Activated T-cell treated with anti-CD3 and anti-CD28 coated beads, Interleukin-2, amount 50 U/mL, for 4 hours (primary cell): ENCODE data around the gene KRTAP10-8. TPM values are rescaled to one million over a fixed set of nuclear protein-coding genes. Genes with fewer than 3 reads are reported as not detected.
"Not testable (repeated sequence)": the region's sequence is repeated elsewhere in the genome, so short reads cannot be mapped to it uniquely, and the experiment has no call there.

ENCODE experiments used
- ATAC-seq, 2 donors: fragments of 200-7000 bp; cut with Tn5 transposase; one replicate each; pipeline ENCODE4 v1.10.0; 2021
- DNase-seq: peaks from one replicate; pipeline ENCODE4 v3.0.0-alpha.2; 2020
- H3K27me3 Mint-ChIP-seq: one replicate; pipeline ENCODE4 v1.8.0; 2021; ENCODE audit warnings: low read depth, mixed read lengths
- H3K36me3 Mint-ChIP-seq: one replicate; pipeline ENCODE4 v1.8.0; 2022; ENCODE audit warnings: mixed read lengths; ENCODE audit not compliant: insufficient read depth
- H3K4me1 Mint-ChIP-seq: one replicate; pipeline ENCODE4 v1.8.0; 2021; ENCODE audit warnings: low read depth, mixed read lengths
- H3K4me3 Mint-ChIP-seq: one replicate; pipeline ENCODE4 v1.8.0; 2021; ENCODE audit warnings: mild to moderate bottlenecking, moderate library complexity, mixed read lengths
- H3K9me3 Mint-ChIP-seq: one replicate; pipeline ENCODE4 v1.8.0; 2021; ENCODE audit warnings: mixed read lengths
- total RNA-seq, 3 donors: library from RNA; stranded (reverse); gene quantifications; one replicate each; pipeline ENCODE4 v1.2.1, GENCODE V29; 2021

The KRTAP10-8 gene
- total RNA-seq, 3 donors from 2014 or later = not detected

GRCh38 chr21:44601091-44601490 lies 10.8 kb upstream of the KRTAP10-8 start:
- not testable (repeated sequence) for H3K9me3 Mint-ChIP-seq, H3K36me3 Mint-ChIP-seq, ATAC-seq, H3K4me1 Mint-ChIP-seq, H3K27me3 Mint-ChIP-seq, DNase-seq, H3K4me3 Mint-ChIP-seq

GRCh38 chr21:44601596-44602462 lies 10.1 kb upstream of the KRTAP10-8 start:
- Mint-ChIP-seq H3K36me3 (peaks cover 1% of the 10 kb centered on the region), H3K4me1 (no peaks in the 10 kb centered on the region), H3K27me3 (peaks cover 6% of the 10 kb centered on the region), H3K4me3 (no peak overlapping the region), H3K9me3 (peaks cover 10% of the 10 kb centered on the region)
- DNase-seq (no peak), ATAC-seq (no peak)

DNA sequence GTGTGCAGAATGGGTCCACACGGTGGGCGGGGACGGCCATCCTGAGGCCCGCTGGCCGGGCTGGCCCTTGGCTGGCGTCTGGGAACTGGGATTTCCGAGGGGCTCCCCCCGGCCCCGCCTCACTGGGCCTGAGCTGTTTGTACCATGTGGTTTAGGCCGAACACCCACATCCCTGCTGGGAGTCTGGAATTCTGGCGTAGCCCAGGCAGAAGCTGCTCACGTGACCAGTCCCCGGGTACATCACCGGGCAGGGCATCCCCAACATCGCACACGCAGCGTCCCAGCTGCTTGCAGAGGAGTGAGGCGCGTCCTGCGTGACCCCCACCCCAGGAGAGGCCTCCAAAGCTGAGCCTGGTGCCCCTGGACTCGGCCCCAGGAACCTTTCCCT lies 9.4 kb upstream of the KRTAP10-8 start:
- no peaks in the 10 kb centered on the region for H3K4me1 Mint-ChIP-seq
- peaks cover 6% of the 10 kb centered on the region for H3K27me3 Mint-ChIP-seq
- ATAC-seq (no peak), DNase-seq (no peak)
- H3K4me3 Mint-ChIP-seq = no peak overlapping the region
- peaks cover 1% of the 10 kb centered on the region for H3K36me3 Mint-ChIP-seq
- peaks cover 10% of the 10 kb centered on the region for H3K9me3 Mint-ChIP-seq

- Mint-ChIP-seq H3K36me3 (peaks cover 1% of the 10 kb centered on the region), H3K27me3 (peaks cover 6% of the 10 kb centered on the region), H3K4me1 (no peaks in the 10 kb centered on the region), H3K9me3 (peaks cover 10% of the 10 kb centered on the region), H3K4me3 (no peak overlapping the region)
- DNase-seq (no peak), ATAC-seq (no peak)
Observed at GRCh38 chr21:44603109-44603875, 8.6 kb upstream of the KRTAP10-8 start.

- ATAC-seq = no peak
- H3K9me3 Mint-ChIP-seq = peaks cover 6% of the 10 kb centered on the region
- H3K36me3 Mint-ChIP-seq = no peaks in the 10 kb centered on the region
- no peak for DNase-seq
- no peaks in the 10 kb centered on the region for H3K4me1 Mint-ChIP-seq
- H3K4me3 Mint-ChIP-seq = no peak overlapping the region
- peaks cover 6% of the 10 kb centered on the region for H3K27me3 Mint-ChIP-seq
Observed at GRCh38 chr21:44603911-44604310, 8.0 kb upstream of the KRTAP10-8 start.

GRCh38 chr21:44606495-44606894 lies 5.4 kb upstream of the KRTAP10-8 start:
- Mint-ChIP-seq H3K9me3 (peaks cover 21% of the 10 kb centered on the region), H3K27me3 (peaks cover 6% of the 10 kb centered on the region), H3K4me1 (no peaks in the 10 kb centered on the region), H3K36me3 (peaks cover 7% of the 10 kb centered on the region), H3K4me3 (no peak overlapping the region)
- no peak for ATAC-seq
- no peak for DNase-seq

GRCh38 chr21:44609193-44609592 lies 2.7 kb upstream of the KRTAP10-8 start:
- Mint-ChIP-seq H3K4me3 (no peak overlapping the region), H3K9me3 (peaks cover 21% of the 10 kb centered on the region), H3K27me3 (peaks cover under 1% of the 10 kb centered on the region), H3K4me1 (no peaks in the 10 kb centered on the region), H3K36me3 (peaks cover 7% of the 10 kb centered on the region)
- ATAC-seq (no peak), DNase-seq (no peak)

- not testable (repeated sequence) for H3K36me3 Mint-ChIP-seq, DNase-seq, H3K4me1 Mint-ChIP-seq, H3K27me3 Mint-ChIP-seq, H3K4me3 Mint-ChIP-seq, ATAC-seq
- peaks cover 21% of the 10 kb centered on the region for H3K9me3 Mint-ChIP-seq
Observed at GRCh38 chr21:44610157-44610843, 1.6 kb upstream of the KRTAP10-8 start.

DNA sequence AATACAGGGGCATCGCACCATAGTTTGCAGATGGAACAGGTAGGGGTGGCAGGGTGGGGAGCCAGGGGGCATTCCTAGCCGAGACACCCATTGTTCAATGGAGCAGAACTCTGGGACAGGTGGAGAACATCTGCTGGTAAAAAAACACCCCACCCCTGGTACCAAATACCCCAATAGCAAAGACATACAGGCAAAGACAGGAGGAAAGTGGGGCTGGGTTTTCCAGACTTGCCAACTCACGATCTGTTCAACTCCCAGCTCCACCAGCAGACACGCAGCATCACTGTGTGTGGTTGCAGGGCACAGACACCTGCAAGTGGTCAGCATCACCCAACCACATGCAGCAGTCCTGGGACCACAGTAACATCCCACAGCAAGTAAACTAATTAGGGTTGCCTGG lies 328 bp upstream of the KRTAP10-8 start:
- Mint-ChIP-seq H3K27me3 (no peaks in the 10 kb centered on the region), H3K36me3 (peaks cover 7% of the 10 kb centered on the region), H3K4me1 (peaks cover 11% of the 10 kb centered on the region), H3K4me3 (no peak overlapping the region), H3K9me3 (peaks cover 19% of the 10 kb centered on the region)
- DNase-seq (no peak), ATAC-seq (no peak)

DNA sequence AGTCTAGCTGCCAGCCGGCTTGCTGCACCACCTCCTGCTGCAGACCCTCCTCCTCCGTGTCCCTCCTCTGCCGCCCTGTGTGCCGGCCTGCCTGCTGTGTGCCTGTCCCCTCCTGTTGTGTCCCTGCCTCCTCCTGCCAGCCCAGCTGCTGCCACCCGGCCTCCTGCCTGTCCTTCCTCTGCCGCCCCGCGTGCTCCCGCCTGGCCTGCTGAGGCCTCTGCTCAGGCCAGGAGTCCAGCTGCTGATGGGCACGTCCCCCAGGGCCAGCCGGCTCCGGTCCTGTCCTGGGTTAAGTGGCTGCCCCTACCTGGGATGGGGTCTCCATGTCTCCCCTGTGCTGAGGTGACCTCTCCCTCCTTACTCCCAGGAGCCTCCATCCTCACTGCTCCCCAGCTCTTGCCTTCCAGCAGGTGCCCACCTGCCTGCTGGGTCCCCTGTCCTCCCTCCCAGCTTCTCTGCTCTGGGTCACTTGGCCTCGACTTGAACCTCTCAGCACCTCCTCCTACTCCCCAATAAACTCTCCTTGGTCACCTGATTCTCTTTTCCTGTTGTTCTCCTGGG lies 870 bp downstream of the KRTAP10-8 start:
- DNase-seq (no peak), ATAC-seq (no peak)
- no peak overlapping the region for H3K4me3 Mint-ChIP-seq
- H3K36me3 Mint-ChIP-seq = peaks cover 7% of the 10 kb centered on the region
- no peaks in the 10 kb centered on the region for H3K27me3 Mint-ChIP-seq
- peaks cover 18% of the 10 kb centered on the region for H3K9me3 Mint-ChIP-seq
- peaks cover 23% of the 10 kb centered on the region for H3K4me1 Mint-ChIP-seq

GRCh38 chr21:44613386-44614155 lies 1.7 kb downstream of the KRTAP10-8 start:
- no peaks in the 10 kb centered on the region for H3K27me3 Mint-ChIP-seq

DNA sequence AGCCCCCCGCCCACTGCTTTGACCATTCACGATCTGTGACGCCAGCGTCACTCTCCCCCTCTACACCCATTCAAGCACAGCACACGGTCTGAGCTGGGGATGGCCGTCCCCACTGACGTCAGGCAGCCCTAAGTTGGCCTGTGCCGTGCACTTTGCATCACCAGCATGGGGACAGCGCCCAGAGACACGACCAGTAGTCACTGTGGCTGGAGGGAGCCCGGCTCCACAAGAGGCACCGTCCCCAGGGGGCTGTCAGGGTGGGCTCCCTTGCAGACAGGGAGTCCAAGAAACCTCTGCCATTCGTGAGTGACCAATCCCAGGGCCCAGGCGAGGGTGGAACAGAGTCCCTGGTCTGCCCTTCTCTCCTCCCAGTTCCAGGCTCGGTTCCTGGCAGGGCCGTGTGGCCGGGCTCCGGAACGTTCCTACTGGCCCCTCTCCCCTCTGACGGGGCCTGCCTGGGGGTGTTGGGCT lies 2.3 kb downstream of the KRTAP10-8 start:
- Mint-ChIP-seq H3K27me3 (no peaks in the 10 kb centered on the region), H3K9me3 (peaks cover 17% of the 10 kb centered on the region), H3K4me1 (peaks cover 38% of the 10 kb centered on the region), H3K4me3 (no peak overlapping the region), H3K36me3 (peaks cover 9% of the 10 kb centered on the region)
- no peak for ATAC-seq
- DNase-seq = no peak

More at GRCh38 chr21:44613386-44614155, 1.7 kb downstream of the KRTAP10-8 start:
- peaks cover 31% of the 10 kb centered on the region for H3K4me1 Mint-ChIP-seq
- no peak for ATAC-seq
- peaks cover 7% of the 10 kb centered on the region for H3K36me3 Mint-ChIP-seq
- no peak for DNase-seq
- no peak overlapping the region for H3K4me3 Mint-ChIP-seq
- peaks cover 18% of the 10 kb centered on the region for H3K9me3 Mint-ChIP-seq

DNA sequence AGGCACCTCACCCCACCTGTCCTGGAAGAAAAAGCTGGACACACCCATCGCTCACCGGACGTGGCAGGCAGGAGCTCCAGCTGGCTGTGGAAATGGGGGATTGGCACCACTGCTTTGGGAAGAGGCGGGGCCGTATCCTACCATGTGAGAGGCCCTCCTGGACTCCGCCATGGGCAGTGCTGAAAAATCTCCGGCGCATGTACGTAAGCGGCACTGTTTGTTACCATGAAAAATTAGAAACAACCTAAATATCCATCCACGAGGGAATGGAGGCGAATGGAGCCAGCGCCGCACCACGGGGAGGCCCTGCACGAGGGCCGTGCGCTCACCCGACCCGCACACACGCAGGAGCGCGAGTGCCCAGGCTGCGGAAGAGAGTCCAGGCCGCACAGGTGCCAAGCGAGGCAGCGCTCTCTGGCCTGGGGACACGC lies 3.1 kb downstream of the KRTAP10-8 start:
- H3K27me3 Mint-ChIP-seq = no peaks in the 10 kb centered on the region
- peaks cover 11% of the 10 kb centered on the region for H3K36me3 Mint-ChIP-seq
- no peak overlapping the region for H3K4me3 Mint-ChIP-seq
- H3K4me1 Mint-ChIP-seq = peaks cover 45% of the 10 kb centered on the region
- ATAC-seq (no peak), DNase-seq (no peak)
- H3K9me3 Mint-ChIP-seq = peaks cover 17% of the 10 kb centered on the region
